Gastrocnemius medialis (tissue), 4 donors: Measurements from ENCODE around the gene MERTK. TPM values are rescaled to one million over a fixed set of nuclear protein-coding genes. Genes with fewer than 3 reads are reported as not detected.

Experiments
- ATAC-seq, 2 donors: fragments of 150-250 bp; one replicate each; pipeline ENCODE4 v1.9.1; 2016
- DNase-seq, 2 donors: peaks; one replicate each; pipeline ENCODE4 v3.0.0-alpha.2; 2019
- H3K27ac ChIP-seq, 4 donors: fragments of 200-600 bp; sonication (generic); 1 replicate in 1 of 4; 2 replicates in 3 of 4; pipeline ENCODE4 v1.5.1; 2016 to 2018; ENCODE audit warnings: mild to moderate bottlenecking in 2 of 4, moderate library complexity in 1 of 4
- H3K27me3 ChIP-seq, 3 donors: fragments of 200-600 bp; sonication (generic) in 2 of 3; 1 replicate in 1 of 3; 2 replicates in 2 of 3; pipeline versions ENCODE4 v1.5.1 to v1.6.0; 2016 to 2019; ENCODE audit warnings: mild to moderate bottlenecking in 1 of 3, moderate library complexity in 1 of 3
- H3K36me3 ChIP-seq, 2 donors: fragments of 200-600 bp; sonication (generic) in 1 of 2; one replicate each; pipeline ENCODE4 v1.5.1; 2017 to 2018
- H3K4me1 ChIP-seq, 2 donors: fragments of 200-600 bp; sonication (generic) in 1 of 2; one replicate each; pipeline ENCODE4 v1.5.1; 2016 to 2017; ENCODE audit warnings: mild to moderate bottlenecking in 2 of 2
- H3K4me3 ChIP-seq, 4 donors: fragments of 200-600 bp; sonication (generic) in 3 of 4; 1 replicate in 1 of 4; 2 replicates in 3 of 4; pipeline ENCODE4 v1.5.1; 2016 to 2019; ENCODE audit warnings: mild to moderate bottlenecking in 2 of 4
- H3K9me3 ChIP-seq, 3 donors: fragments of 200-600 bp; sonication (generic) in 2 of 3; 1 replicate in 1 of 3; 2 replicates in 2 of 3; pipeline ENCODE4 v1.5.1; 2016 to 2019
- POLR2A ChIP-seq, 2 donors: fragments of 450-650 bp; IDR thresholded peaks; one replicate each; pipeline ENCODE4 v1.6.1; 2017; ENCODE audit warnings: antibody characterized with exemption in 2 of 2, mild to moderate bottlenecking in 2 of 2, moderate library complexity in 2 of 2
- in situ Hi-C, 4 donors: fragments of 200-750 bp; cut with MboI; loops; one replicate each; pipeline versions ENCODE4 v1.15.0 to v1.8.0; 2017; ENCODE audit warnings: low sequenced_read_pairs in 4 of 4
- intact Hi-C: fragments of 100-400 bp; cut with DNase I; formaldehyde crosslinking; loops from one replicate; pipeline ENCODE4 v1.15.1; 2023; ENCODE audit warnings: low total_unique reads
- total RNA-seq, 4 donors: library from RNA; depleted of rRNA; stranded (reverse); fragments of >200 nt; gene quantifications; one replicate each; pipeline versions ENCODE4 v1.1.0 to v1.2.3, GENCODE V29; 2016
- TF ChIP-seq, protein P1 (sequence below), 5 experiments: fragments of 450-650 bp in 3 of 5; fragments of 200-600 bp in 2 of 5; sonication (generic) in 2 of 5; IDR thresholded peaks in 4 of 5; conservative IDR thresholded peaks in 1 of 5; 1 replicate in 4 of 5; 2 replicates in 1 of 5; pipeline ENCODE4 v1.5.1; 2016 to 2019; ENCODE audit warnings: antibody characterized with exemption in 5 of 5, mild to moderate bottlenecking in 3 of 5, moderate library complexity in 3 of 5

Gene MERTK
- total RNA-seq, 4 donors from 2014 or later: 2.4 to 5.7 (median 3.7) TPM

DNA sequence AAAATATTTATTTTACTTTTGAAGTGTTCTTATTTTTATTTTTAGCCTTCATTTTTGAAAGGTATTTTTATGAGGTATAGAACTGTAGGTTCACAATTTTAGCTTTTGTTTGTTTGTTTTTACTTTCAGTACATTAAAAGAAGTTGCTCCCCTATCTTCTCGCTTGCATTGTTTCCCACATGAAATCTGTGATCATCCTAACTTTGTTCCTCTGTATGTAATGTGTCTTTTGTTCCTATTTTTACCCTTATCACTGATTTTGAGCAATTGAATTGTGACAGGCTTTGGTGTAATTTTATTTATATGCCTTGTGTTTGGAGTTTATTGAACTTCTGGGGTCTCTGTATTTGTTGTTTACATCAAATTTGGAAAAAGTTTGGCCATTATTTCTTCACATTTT lies 78.8 kb downstream of the MERTK start:
- no peaks in the 10 kb centered on the region for H3K27me3 ChIP-seq
- H3K4me3 ChIP-seq: no peak overlapping the region
- intact Hi-C loops: no loop called here
- no peak for TF ChIP-seq POLR2A (IDR thresholded peaks at IDR 0.05)
- TF ChIP-seq, protein P1, sequence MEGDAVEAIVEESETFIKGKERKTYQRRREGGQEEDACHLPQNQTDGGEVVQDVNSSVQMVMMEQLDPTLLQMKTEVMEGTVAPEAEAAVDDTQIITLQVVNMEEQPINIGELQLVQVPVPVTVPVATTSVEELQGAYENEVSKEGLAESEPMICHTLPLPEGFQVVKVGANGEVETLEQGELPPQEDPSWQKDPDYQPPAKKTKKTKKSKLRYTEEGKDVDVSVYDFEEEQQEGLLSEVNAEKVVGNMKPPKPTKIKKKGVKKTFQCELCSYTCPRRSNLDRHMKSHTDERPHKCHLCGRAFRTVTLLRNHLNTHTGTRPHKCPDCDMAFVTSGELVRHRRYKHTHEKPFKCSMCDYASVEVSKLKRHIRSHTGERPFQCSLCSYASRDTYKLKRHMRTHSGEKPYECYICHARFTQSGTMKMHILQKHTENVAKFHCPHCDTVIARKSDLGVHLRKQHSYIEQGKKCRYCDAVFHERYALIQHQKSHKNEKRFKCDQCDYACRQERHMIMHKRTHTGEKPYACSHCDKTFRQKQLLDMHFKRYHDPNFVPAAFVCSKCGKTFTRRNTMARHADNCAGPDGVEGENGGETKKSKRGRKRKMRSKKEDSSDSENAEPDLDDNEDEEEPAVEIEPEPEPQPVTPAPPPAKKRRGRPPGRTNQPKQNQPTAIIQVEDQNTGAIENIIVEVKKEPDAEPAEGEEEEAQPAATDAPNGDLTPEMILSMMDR (IDR thresholded peaks at IDR 0.05 in 4 of 5, conservative IDR thresholded peaks at IDR 0.05 in 1 of 5): no peak
- in situ Hi-C loops: no loop called here
- H3K9me3 ChIP-seq: no peaks in the 10 kb centered on the region
- no peak overlapping the region for H3K27ac ChIP-seq
- DNase-seq: no peak
- no peak for ATAC-seq
- H3K4me1 ChIP-seq: peaks cover 0 to 13% of the 10 kb centered on the region in 2 donors
- H3K36me3 ChIP-seq: no peaks in the 10 kb centered on the region

GRCh38 chr2:111978452-111979170 lies 80.2 kb downstream of the MERTK start:
- intact Hi-C loops (no loop called here), in situ Hi-C loops (no loop called here)
- Histone ChIP-seq H3K27me3 (no peaks in the 10 kb centered on the region), H3K36me3 (peaks cover 0 to 10% of the 10 kb centered on the region in 2 donors), H3K4me1 (peaks cover 0 to 2% of the 10 kb centered on the region in 2 donors), H3K27ac (no peak overlapping the region), H3K4me3 (no peak overlapping the region), H3K9me3 (no peaks in the 10 kb centered on the region)
- DNase-seq (no peak), ATAC-seq (no peak)
- no peak for TF ChIP-seq POLR2A (IDR thresholded peaks at IDR 0.05)
- TF ChIP-seq, protein P1 (IDR thresholded peaks at IDR 0.05 in 4 of 5, conservative IDR thresholded peaks at IDR 0.05 in 1 of 5): no peak

- Histone ChIP-seq H3K27me3 (no peaks in the 10 kb centered on the region), H3K27ac (no peak overlapping the region), H3K4me3 (no peak overlapping the region), H3K4me1 (no peaks in the 10 kb centered on the region), H3K9me3 (no peaks in the 10 kb centered on the region), H3K36me3 (peaks cover 0 to 10% of the 10 kb centered on the region in 2 donors)
- intact Hi-C loops (no loop called here), in situ Hi-C loops (no loop called here)
- ATAC-seq: no peak
- DNase-seq: no peak
- TF ChIP-seq, protein P1 (IDR thresholded peaks at IDR 0.05 in 4 of 5, conservative IDR thresholded peaks at IDR 0.05 in 1 of 5): no peak
- no peak for TF ChIP-seq POLR2A (IDR thresholded peaks at IDR 0.05)
Observed at GRCh38 chr2:111981666-111982065, 83.3 kb downstream of the MERTK start.

DNA sequence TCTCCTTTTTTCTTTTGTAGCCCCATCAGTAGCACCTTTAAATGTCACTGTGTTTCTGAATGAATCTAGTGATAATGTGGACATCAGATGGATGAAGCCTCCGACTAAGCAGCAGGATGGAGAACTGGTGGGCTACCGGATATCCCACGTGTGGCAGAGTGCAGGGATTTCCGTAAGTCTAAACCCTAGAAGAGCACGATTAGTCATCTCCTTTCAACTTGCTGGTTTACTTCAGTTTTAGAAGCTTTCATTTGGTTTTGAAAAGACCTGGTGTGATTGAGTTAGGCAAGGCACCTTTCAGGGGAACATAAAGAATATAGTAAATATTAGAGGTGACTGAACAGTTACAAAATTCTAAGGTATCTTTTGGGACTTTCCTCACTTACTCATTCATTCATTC lies 84.4 kb downstream of the MERTK start:
- no peak for DNase-seq
- peaks cover 0 to 10% of the 10 kb centered on the region in 2 donors for H3K36me3 ChIP-seq
- H3K4me3 ChIP-seq: no peak overlapping the region
- in situ Hi-C loops (no loop called here), intact Hi-C loops (no loop called here)
- H3K4me1 ChIP-seq: no peaks in the 10 kb centered on the region
- no peaks in the 10 kb centered on the region for H3K27me3 ChIP-seq
- ATAC-seq: no peak
- no peak overlapping the region for H3K27ac ChIP-seq
- H3K9me3 ChIP-seq: no peaks in the 10 kb centered on the region
- TF ChIP-seq, protein P1 (IDR thresholded peaks at IDR 0.05 in 4 of 5, conservative IDR thresholded peaks at IDR 0.05 in 1 of 5): no peak
